NCI-H748 treated with DMSO at 0.1 percent for 48 hours (cell line): ENCODE measurements around the gene DTHD1.

ENCODE experiments used
- DNase-seq: peaks from one replicate; lab custom pipeline; 2025; lab: John Stamatoyannopoulos, UW

The DTHD1 gene

GRCh38 chr4:36316607-36317006 lies 35.2 kb downstream of the DTHD1 start:
- no peak for DNase-seq

DNA sequence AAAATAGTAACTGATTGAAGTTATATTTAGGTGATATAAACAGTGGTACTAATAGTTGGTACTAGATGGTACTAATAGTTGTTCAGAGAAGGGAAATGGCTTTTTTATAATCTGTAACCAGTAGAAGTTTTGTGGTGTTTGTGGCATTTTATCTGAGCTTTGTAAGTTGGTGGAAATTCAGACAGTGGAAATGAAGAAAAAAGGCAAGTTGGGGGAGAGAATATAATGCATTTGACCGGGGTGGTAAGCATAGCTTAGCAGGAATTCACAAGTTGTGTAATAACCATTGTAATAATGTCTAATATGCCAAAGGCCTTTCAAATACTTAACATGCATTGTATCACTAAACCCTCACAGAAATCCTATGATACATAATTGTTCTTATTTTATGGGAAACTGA lies 36.3 kb downstream of the DTHD1 start:
- DNase-seq: no peak

DNA sequence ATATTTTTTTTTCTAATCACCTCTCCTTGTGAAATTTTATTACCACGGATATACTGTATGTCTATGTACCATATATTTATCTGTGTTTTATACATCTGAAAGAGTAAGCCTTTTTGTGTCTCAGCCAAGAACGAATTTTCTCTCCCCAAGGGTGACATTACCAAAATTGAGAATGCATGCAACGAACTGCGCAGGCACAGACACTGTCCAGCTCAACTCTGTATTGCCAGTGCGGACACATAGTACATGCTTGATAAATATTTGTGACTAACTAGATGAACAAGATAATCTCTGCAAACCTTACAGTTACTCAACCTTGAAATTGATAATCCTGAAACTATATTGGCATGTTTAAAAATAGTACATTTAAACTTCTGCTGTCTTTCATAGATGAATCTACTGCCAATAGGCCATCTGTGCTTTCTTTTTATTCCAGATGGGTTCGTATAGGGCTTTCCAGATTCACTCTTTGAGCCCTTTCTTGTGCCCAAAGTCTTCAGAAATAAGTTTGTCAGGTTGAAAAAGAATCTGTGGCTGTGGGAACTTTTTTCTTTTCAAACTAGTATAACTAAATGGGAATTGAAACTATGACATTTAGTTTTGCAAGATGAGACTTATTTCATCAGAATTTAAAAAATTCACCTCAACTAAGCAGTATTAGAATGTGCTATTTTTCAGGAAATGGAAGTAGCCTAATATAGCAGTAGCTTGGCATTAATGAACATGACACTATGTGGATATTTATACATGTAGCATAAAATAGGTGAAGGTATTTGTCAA lies 38.9 kb downstream of the DTHD1 start:
- no peak for DNase-seq

DNA sequence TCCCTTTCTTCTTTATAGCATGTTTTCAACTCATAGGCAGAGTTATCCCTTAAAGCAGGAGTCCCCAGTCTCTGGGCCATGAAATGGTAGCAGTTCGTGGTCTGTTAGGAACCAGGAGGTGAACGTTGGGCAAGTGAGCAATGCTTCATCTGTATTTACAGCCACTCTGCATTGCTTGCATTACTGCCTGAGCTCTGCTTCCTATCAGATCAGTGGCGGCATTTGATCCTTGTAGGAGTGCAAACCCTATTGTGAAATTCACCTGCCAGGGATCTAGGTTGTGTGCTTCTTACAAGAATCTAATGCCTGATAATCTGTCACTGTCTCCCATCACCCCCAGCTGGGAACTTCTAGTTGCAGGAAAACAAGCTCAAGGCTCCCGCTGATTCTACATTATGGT lies 39.8 kb downstream of the DTHD1 start:
- DNase-seq: no peak

DNA sequence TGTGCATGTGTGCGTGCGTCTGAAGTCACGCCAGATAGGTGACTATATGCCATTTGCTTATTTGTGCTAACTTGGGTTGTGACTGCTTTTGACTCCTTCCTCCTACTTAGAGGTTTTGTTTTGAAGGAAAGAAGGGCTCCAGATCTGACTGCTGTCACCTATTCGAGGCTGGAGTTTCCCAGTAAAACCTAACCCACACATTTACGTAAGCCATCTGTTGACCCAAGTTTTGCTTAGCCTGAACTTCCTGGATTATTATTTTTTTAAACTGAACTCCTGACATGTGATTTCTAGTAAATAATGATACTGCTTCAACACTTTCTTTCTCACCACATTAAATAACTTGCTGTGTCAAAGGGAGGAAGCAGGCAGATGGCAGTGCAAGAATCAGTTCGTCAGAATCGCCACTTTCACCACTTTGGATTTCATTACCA lies 41.5 kb downstream of the DTHD1 start:
- DNase-seq: no peak

DNA sequence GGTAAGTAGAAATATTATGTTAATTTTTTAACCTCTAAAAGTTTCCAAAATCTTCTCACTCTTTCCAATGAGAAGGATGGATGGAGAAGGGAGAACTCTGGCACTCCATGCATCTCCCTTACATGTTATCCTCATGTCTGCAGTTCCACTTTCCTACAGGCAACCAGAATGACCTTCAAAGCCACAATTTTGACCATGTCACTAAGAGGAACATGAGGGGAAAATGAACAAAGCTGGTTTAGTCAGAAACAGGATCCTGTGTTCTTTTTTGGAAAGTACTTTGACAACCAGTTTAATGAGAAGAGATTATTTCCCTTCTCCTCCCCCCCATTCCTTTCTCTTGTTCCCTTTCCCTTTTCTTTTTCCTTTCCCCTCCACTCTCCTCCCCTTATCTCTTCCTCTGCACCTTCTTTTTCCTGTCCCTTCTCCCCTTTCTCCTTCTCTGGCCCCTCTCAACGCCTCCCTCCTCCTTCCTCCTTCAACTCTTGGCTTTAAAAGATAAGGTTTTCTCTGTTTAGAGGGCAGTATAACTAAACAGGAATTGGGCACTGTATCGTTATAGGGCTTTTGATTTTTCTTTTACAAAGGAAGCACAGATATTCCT lies 42.5 kb downstream of the DTHD1 start:
- no peak for DNase-seq

DNA sequence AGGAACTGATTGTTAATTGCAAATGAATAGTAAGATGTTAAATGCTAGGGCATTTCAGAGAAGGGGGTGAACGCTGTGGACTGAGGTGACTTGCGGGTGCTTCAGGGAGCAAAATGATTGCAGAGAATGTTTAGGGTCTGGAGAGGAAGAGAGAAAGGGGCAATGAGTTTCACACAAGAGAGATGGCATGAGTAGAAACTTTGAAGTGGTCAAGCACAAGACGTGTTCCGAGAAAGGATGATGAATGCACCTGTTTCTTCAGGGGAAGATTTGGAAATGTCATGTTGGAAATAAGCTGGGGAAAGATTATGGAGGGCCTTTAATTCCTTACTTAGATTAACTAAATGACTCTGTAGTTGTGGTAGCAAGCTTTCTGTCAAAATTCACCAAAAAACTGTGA lies 43.4 kb downstream of the DTHD1 start:
- DNase-seq: no peak

DNA sequence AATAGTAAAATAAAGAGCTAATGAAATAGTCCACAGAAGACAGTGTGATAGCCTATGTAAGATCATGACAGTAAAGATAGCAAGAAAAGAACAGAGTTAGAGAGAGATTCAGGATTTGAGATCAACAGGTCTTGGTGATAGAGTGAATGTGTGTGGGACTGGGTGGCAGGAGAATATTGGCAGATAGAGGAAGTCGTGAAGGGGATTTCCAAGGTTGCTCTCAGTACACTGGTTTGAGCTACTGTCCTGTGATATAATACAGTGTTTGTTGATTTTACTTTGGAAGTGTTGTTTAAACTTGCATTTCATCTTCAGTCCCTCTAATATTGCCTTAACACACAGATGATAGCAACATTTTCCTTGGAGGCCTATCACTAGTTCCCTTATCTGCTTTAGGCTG lies 44.1 kb downstream of the DTHD1 start:
- no peak for DNase-seq

GRCh38 chr4:36325926-36326325 lies 44.5 kb downstream of the DTHD1 start:
- no peak for DNase-seq

DNA sequence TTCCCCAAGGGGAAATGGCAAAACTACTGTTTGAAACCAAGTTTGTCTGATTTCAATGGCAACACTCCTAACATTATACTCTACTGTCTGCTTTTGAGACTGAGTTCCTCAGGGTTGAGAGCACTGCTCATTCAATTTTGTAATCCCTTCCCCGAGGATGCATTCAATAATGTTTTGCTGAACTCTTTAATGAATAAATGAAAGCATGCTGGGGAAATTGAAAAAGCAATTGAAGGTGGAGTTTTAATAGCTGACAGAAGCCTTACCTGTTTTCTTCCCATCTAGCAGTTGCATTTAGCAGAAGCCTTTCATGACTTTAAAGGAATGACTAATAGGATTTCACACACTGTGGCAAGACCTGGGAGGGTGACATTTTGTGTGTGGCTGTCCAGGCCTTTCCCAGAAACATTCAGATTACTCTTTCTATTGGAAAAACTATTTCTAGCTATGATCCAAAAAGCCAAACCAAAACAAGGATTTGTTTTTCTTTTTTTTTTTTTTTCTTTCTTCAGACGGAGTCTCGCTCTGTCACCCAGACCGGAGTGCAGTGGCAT lies 45.1 kb downstream of the DTHD1 start:
- DNase-seq: no peak

GRCh38 chr4:36327400-36327799 lies 46.0 kb downstream of the DTHD1 start:
- DNase-seq: no peak

- DNase-seq: no peak
Observed at GRCh38 chr4:36328130-36328529, 46.7 kb downstream of the DTHD1 start.

GRCh38 chr4:36329228-36329627 lies 47.8 kb downstream of the DTHD1 start:
- DNase-seq: no peak

- no peak for DNase-seq
Observed at GRCh38 chr4:36330796-36331195, 49.4 kb downstream of the DTHD1 start.

DNA sequence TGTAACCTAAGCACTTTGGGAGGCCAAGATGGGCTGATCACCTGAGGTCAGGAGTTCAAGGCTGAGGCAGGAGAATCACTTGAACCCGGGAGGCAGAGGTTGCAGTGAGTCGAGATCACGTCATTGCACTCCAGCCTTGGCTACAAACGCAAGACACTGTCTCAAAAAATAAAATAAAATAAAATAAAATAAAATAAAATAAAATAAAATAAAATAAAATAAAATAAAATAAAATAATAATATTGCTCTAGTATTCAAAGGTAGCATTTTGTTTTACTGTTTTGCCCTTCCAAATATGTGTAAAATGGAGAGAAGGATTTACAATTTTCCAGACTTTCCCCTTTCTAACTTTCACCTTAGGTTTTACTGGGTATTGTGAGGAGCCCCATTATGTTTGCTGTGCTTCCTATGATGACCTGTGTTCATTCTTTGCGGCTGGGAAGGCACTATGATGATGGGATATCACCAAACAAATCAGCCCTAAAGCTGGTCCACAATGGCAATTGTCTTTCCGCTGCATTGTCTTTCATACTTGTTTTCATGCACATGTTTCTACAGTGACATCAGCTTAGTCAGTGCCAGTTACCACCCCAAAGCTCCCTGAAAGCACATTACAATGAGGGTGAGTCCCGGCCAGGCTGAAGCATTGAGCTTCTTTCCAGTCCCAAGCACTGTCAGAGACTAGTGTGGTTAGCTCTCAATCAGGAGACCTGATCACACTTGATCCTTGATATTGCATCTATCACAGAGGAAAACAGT lies 50.8 kb downstream of the DTHD1 start:
- no peak for DNase-seq

GRCh38 chr4:36332782-36333131 lies 51.3 kb downstream of the DTHD1 start:
- DNase-seq: no peak

DNA sequence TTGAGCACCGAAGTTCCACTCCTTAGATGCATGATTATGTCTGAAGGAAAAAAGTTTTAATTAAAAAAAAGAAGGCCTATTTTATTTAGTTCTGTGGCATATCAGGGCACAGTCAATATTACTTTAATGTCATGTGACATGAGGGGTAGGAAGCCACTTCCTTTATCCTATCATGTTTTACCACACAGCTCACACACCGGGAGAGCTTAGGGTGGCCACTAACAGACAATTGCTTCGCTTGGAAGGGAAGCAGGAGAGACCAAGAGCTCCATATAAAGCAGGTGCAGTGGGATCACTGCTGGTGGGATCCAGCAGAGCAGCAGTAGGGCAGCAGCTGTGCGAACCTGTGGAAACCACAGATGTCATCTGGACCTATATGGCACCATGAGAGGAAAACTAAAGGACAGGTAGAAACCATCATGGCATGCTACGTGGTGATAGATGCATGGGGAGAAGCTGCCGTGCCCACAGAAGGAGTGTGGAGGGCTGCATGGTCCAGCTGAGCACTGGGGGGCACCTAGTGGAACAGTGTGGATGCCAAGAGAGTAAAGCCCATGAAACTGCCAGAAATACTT lies 52.0 kb downstream of the DTHD1 start:
- DNase-seq: no peak

- DNase-seq: no peak
Observed at GRCh38 chr4:36337665-36338185, 56.3 kb downstream of the DTHD1 start.

DNA sequence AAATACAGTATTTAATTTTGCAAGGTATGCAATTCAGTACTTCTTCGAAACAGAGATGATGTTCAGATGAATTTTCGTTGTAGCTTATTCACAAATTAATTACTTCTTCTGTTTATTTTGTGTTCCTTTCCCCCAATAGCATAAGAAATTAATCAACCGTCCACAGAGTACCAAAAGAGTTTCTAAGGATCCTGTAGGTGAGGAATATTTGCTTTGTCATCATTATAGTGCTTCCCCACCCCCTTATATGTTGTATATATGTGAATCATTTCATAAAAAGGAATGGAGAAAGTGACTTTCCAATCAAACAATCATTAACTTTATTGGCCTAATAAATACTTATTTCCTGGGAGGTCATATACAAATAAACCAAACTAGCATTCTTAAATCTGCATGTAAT lies 57.6 kb downstream of the DTHD1 start:
- DNase-seq: no peak

- no peak for DNase-seq
Observed at GRCh38 chr4:36341936-36342335, 60.5 kb downstream of the DTHD1 start.

GRCh38 chr4:36343501-36344175 lies 62.2 kb downstream of the DTHD1 start:
- DNase-seq: no peak
